IPS DF 6.9 (cell line): ENCODE measurements around the gene FAM174B.

Experiments
- DNase-seq: peaks from one replicate; pipeline ENCODE4 v3.0.0-alpha.2; 2013; ENCODE audit warnings: low read depth, low spot score
- H3K27ac ChIP-seq: one replicate; pipeline ENCODE4 v1.5.1; 2013; ENCODE audit warnings: low read length, control low read depth
- H3K27me3 ChIP-seq: 2 replicates; pipeline ENCODE4 v1.6.1; 2013; ENCODE audit warnings: mild to moderate bottlenecking, low read length; ENCODE audit not compliant: control insufficient read depth, insufficient read depth
- H3K36me3 ChIP-seq: 2 replicates; pipeline ENCODE4 v1.6.1; 2013; ENCODE audit warnings: low read length; ENCODE audit not compliant: control insufficient read depth, insufficient read depth
- H3K4me1 ChIP-seq: 2 replicates; pipeline ENCODE4 v1.6.1; 2013; ENCODE audit warnings: low read length; ENCODE audit not compliant: control insufficient read depth, insufficient read depth
- H3K4me3 ChIP-seq: 2 replicates; pipeline ENCODE4 v1.5.1; 2013; ENCODE audit warnings: mild to moderate bottlenecking, low read length
- H3K9me3 ChIP-seq: 2 replicates; pipeline ENCODE4 v1.6.1; 2013; ENCODE audit warnings: low read length, inconsistent platforms; ENCODE audit not compliant: control insufficient read depth, insufficient read depth
- WGBS: extraction: QIAGEN DNeasy Blood & Tissue Kit; methylation state at CpG from one replicate; pipeline ENCODE4 v1.1.7; 2013; ENCODE audit warnings: mixed read lengths, missing lambda C conversion rate; ENCODE audit not compliant: insufficient read length, insufficient coverage; 5-methylcytosine and 5-hydroxymethylcytosine counted together

The FAM174B gene

DNA sequence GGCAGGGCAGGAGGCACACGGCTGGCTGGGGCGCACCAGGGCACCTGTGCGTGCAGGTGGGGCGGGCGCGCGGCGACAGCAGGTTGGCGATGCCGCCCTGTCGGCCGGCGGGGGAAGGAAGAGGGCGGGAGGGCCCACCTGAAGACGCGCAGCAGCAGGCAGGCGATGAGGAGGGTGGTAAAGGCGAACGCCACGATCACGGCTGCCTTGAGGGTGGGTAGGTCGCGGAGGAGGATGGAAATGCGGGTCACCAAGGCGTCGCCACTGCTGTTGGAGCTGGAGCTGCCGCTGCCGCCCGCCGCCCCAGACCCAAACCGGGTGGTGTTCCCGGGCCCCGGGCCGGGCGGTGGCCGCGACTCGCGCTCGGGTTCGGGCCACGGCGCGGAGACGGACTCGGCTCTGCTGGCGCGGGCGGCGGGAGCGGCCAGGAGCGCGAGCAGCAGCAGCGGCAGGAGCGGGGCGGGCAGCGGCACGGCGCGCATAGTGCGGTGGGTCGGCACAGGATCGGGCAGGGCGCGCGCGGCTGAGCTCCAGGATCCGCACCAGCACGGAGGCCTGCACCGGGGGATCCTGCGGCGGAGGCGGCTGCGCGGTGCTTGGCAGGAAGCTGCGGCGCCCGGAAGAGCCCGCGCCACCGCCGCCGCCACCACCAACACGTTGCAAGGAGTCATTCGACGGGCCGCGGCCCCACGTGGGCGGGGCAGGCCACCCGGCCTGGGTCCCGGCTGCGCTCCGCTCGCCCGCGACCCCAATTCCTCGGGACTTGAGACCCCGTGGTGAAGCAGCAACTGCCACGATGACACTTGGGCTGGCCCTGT lies at the start of gene FAM174B:
Gene FAM174B, minus strand, starts transcription at position 598 of the 818 bp plus-strand sequence.
- no peak for DNase-seq
- Histone ChIP-seq H3K36me3 (no peaks in the 10 kb centered on the region), H3K27ac (no peak within 1 kb of the TSS), H3K9me3 (no peaks in the 10 kb centered on the region), H3K27me3 (peaks cover 1% of the 10 kb centered on the region), H3K4me3 (peak within 1 kb of the TSS; percentile 53; the same call in 1 of the 2 replicates), H3K4me1 (peaks cover 10% of the 10 kb centered on the region)
- WGBS, result no CpG with 5 or more reads among the region's 100 CpGs

DNA sequence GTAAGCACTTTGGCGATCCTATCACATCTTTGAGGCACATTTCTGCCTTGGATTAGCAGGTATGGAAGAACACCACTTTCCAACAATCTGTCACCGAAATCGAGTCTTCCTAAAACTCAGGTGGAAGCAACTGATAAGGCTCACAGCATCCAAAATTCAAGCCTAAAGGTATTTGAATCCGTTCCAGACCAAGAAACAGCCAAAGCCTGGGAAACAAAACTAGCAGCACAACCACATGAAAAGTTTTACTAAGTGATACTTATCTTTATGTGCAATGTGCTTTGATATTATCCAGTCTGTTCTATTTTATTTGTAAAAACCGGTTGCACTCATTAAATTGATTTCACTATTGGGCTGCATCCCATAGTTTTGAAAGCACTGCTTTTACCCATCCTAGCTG lies 40.5 kb upstream of the FAM174B start:
- WGBS, result no CpG with 5 or more reads among the region's 5 CpGs
- Histone ChIP-seq H3K4me1 (no peaks in the 10 kb centered on the region), H3K4me3 (no peak overlapping the region), H3K27ac (no peak overlapping the region), H3K36me3 (no peaks in the 10 kb centered on the region), H3K27me3 (no peaks in the 10 kb centered on the region), H3K9me3 (no peaks in the 10 kb centered on the region)
- no peak for DNase-seq

DNA sequence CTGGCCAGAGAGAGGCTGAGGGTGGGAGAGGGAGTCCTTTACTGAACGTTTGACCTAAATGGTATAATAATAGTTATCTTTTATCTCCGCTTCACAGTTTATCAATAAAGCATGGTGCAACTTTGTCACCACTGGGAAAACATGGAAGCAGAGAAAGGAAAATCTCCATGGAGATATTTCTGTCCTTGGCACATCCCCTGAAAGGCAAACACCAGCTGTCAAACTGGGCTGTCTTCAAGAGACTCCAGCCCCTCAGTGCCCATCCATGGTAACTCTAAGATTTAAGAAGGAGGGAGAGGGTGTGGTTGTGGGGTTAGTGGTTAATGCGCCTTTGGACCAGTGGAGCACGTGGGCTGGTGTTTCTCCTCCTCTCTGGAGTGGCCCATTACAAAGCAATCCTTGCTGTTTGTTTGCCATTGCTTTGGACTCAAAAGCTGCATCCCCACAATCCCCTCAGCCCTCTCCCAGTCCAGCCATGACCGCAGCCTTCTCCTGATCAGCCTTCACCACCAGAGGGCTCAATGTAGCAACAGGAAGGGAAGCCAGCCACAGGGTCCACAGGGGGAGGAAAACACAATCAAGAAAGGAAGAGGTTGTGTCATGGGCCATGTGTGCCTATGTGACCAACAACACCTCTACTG lies 38.2 kb upstream of the FAM174B start:
- H3K9me3 ChIP-seq, result peaks cover 2% of the 10 kb centered on the region; the same call in 1 of the 2 replicates
- no peaks in the 10 kb centered on the region for H3K27me3 ChIP-seq
- no peaks in the 10 kb centered on the region for H3K4me1 ChIP-seq
- no CpG with 5 or more reads among the region's 5 CpGs for WGBS
- H3K4me3 ChIP-seq, result no peak overlapping the region
- H3K36me3 ChIP-seq, result no peaks in the 10 kb centered on the region
- DNase-seq, result no peak
- H3K27ac ChIP-seq, result no peak overlapping the region

DNA sequence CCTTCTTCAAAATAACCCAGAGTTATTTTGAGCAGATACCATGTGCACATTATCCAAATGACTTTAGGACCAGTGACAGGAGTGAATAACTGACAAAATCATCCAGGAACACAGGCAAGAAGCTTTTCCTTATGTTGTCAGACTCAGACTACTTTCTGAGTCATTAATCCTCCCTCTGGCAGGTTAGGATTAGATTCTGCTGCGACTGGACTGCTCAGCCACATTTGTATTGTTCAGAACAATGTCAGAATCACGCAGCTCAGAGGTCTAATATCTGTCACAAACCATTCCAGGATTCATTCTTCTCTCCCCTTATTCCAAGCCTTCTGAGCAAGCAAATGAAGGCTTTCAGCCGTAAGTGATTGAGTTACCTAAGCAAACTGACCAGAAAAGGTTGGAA lies 34.8 kb upstream of the FAM174B start:
- no peak overlapping the region for H3K4me3 ChIP-seq
- H3K27me3 ChIP-seq, result no peaks in the 10 kb centered on the region
- peaks cover 2% of the 10 kb centered on the region; the same call in 1 of the 2 replicates for H3K9me3 ChIP-seq
- H3K4me1 ChIP-seq, result no peaks in the 10 kb centered on the region
- H3K36me3 ChIP-seq, result no peaks in the 10 kb centered on the region
- DNase-seq, result no peak
- H3K27ac ChIP-seq, result no peak overlapping the region
- WGBS, result no CpG with 5 or more reads among the region's 3 CpGs

DNA sequence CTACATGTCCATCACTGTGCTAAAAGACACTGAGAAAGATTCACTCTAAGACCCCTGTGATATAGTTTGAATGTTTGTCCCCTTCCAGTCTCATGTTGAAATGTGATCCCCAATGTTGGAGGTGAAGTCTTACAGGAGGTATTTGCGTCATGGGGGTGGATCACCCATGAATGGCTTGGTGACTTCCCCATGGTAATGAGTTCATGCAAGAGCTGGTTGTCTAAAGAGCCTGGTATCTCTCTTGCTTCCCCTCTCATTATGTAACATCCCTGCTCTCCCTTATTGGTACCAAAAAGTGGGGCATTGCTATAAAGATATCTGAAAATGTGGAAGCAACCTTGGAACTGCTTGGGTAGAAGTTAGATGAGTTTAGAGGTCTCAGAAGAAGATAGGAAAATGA lies 32.2 kb upstream of the FAM174B start:
- H3K27ac ChIP-seq, result no peak overlapping the region
- no peak for DNase-seq
- no peaks in the 10 kb centered on the region for H3K27me3 ChIP-seq
- no CpG with 5 or more reads among the region's 1 CpG for WGBS
- no peak overlapping the region for H3K4me3 ChIP-seq
- no peaks in the 10 kb centered on the region for H3K36me3 ChIP-seq
- H3K9me3 ChIP-seq, result peaks cover 2% of the 10 kb centered on the region; the same call in 1 of the 2 replicates
- no peaks in the 10 kb centered on the region for H3K4me1 ChIP-seq

DNA sequence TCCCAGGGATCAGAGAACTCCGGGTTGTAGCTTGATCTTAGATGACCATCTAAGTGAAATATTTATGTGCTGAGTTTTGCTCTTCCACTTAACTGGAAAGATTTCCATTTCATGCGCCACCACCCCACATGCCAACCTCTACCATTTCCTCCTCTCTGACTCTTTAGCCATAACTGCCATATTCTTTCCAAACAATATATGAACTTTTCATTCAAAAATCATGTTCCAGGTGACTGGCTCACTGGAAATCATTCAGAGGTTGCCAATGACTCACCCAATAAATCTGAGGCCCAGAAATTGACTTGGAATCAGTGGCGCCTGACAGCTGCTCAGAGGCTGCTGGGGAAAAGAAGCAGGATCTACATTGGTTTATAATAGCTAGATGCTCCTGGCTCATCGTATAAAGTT lies 31.6 kb upstream of the FAM174B start:
- peaks cover 2% of the 10 kb centered on the region; the same call in 1 of the 2 replicates for H3K9me3 ChIP-seq
- H3K4me1 ChIP-seq, result no peaks in the 10 kb centered on the region
- no CpG with 5 or more reads among the region's 4 CpGs for WGBS
- H3K27me3 ChIP-seq, result no peaks in the 10 kb centered on the region
- no peak overlapping the region for H3K4me3 ChIP-seq
- no peak for DNase-seq
- H3K36me3 ChIP-seq, result no peaks in the 10 kb centered on the region
- H3K27ac ChIP-seq, result no peak overlapping the region

DNA sequence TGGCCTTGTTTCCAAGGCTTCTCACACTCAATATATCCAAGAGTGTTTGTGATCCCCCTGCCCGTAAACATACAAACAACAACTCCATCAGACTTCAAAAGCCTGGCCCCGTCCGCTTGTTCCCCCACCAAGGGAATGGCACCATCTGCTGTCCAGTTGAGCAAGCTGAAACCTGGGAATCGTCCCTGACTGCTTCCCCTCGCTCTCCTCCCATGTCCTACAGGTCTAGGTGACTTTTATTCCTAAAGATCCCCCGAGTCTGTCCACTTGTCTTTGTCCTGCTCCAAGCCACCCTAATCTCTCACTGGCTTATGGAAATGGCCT lies 27.9 kb upstream of the FAM174B start:
- H3K4me3 ChIP-seq, result no peak overlapping the region
- H3K27ac ChIP-seq, result no peak overlapping the region
- no CpG with 5 or more reads among the region's 6 CpGs for WGBS
- no peaks in the 10 kb centered on the region for H3K36me3 ChIP-seq
- no peaks in the 10 kb centered on the region for H3K27me3 ChIP-seq
- H3K9me3 ChIP-seq, result no peaks in the 10 kb centered on the region
- no peaks in the 10 kb centered on the region for H3K4me1 ChIP-seq
- DNase-seq, result peak; percentile 29

DNA sequence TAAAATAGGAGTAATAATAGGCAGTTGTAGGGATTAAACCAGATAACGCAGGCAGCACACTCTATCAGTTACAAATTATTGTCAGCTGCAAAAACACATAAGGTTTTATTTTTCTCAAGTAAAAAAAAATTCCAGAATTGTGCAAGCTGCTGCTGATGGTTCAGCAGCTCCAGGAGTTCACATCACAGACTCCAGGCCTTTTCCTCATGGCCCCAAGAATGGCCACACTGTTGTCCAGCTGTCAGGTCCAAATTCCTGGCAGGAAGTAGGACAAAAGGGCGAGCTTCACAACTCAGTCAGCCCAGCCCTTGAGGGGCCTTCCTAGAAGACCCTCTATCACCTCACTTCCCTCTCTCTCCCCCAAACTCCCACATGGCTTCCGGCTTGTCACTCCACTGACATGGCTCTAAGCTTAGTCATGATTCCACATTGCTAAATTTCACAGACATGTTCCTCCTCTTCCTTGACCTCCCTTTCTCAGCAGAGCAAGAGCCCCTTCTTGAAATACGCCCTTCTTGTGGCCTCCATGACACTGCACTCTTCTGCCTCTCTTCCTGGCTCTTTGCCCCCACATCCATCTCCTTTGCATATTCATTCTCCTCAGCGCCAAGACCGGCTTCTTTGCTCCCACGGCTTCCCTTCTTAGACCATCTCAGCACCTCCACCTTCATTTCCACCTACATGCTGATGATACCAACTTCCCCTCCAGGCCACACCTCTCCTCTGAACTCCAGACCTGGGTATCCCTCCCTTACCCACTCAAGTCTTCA lies 27.4 kb upstream of the FAM174B start:
- Histone ChIP-seq H3K4me3 (no peak overlapping the region), H3K9me3 (no peaks in the 10 kb centered on the region), H3K4me1 (no peaks in the 10 kb centered on the region), H3K27ac (no peak overlapping the region), H3K36me3 (no peaks in the 10 kb centered on the region), H3K27me3 (no peaks in the 10 kb centered on the region)
- DNase-seq, result no peak
- no CpG with 5 or more reads among the region's 7 CpGs for WGBS

DNA sequence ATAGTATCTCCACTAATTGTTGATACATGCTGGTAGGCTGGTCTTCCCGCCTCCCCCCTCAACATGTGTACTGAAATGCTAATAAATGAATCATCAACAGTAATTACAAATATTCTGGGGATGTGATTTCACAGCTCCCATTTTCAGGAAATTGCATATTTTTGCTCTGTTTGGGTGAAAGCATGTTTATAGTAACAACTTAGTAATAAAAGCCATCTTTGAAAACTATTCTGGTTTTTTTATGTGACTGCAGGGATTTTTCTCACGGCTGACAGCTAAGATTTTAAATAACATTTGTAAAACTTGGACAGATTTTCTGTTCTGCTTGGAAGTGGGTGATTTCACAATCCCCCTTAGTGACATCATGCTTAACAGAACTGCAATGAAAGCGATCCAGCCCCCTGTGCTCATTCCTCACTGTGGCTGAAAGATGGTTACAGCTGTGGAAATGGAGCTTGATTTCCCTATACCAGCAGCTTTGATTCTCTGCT lies 25.6 kb upstream of the FAM174B start:
- Histone ChIP-seq H3K4me3 (no peak overlapping the region), H3K9me3 (no peaks in the 10 kb centered on the region), H3K27ac (no peak overlapping the region), H3K27me3 (no peaks in the 10 kb centered on the region), H3K4me1 (no peaks in the 10 kb centered on the region), H3K36me3 (no peaks in the 10 kb centered on the region)
- WGBS, result no CpG with 5 or more reads among the region's 3 CpGs
- no peak for DNase-seq

DNA sequence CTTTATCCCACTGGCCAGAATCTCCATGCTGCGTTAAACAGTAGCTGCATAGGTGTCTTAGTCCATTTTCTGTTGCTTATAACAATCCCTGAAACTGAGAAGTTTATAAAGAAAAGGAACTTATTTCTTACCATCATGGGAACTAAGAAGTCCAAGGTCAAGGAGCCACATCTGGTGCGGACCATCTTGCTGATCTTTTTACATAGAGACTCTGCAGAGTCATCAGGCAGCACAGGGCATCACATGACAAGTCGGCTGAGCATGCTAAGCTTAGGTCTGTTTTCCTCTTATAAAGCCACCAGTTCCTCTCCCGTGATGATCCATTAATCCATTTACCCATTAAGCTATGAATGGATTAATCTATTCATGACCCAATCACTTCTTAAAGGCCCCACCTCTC lies 22.4 kb upstream of the FAM174B start:
- H3K36me3 ChIP-seq, result no peaks in the 10 kb centered on the region
- no peak overlapping the region for H3K4me3 ChIP-seq
- H3K9me3 ChIP-seq, result no peaks in the 10 kb centered on the region
- H3K27ac ChIP-seq, result no peak overlapping the region
- H3K27me3 ChIP-seq, result no peaks in the 10 kb centered on the region
- no peaks in the 10 kb centered on the region for H3K4me1 ChIP-seq
- WGBS, result no CpG with 5 or more reads among the region's 4 CpGs
- DNase-seq, result no peak
